H9 (cell line): ENCODE measurements around the gene PLCXD3. TPM values are rescaled to one million over a fixed set of nuclear protein-coding genes. Genes with fewer than 3 reads are reported as not detected.

Source experiments
- DNase-seq: peaks from one replicate; pipeline ENCODE4 v3.0.0-alpha.2; 2017
- H2AFZ ChIP-seq: one replicate; pipeline ENCODE4 v1.6.1; 2013; ENCODE audit warnings: mild to moderate bottlenecking, low read length, control low read depth, moderate library complexity
- H2AK5ac ChIP-seq: 2 replicates; pipeline ENCODE4 v1.6.1; 2013; ENCODE audit warnings: low read length, control low read depth, mixed read lengths; ENCODE audit not compliant: insufficient read length
- H2BK120ac ChIP-seq: one replicate; pipeline ENCODE4 v1.6.1; 2013; ENCODE audit warnings: low read depth, mild to moderate bottlenecking, low read length, control low read depth, inconsistent platforms; ENCODE audit not compliant: poor library complexity, severe bottlenecking
- H2BK12ac ChIP-seq: 2 replicates; pipeline ENCODE4 v1.6.1; 2013; ENCODE audit warnings: low read length, control low read depth, mixed read lengths, low read depth; ENCODE audit not compliant: insufficient read length
- H2BK15ac ChIP-seq: 2 replicates; pipeline ENCODE4 v1.6.1; 2013; ENCODE audit warnings: low read depth, low read length, control low read depth
- H2BK20ac ChIP-seq: one replicate; pipeline ENCODE4 v1.6.1; 2013; ENCODE audit warnings: low read depth, mild to moderate bottlenecking, low read length, control low read depth, inconsistent platforms; ENCODE audit not compliant: poor library complexity, severe bottlenecking
- H2BK5ac ChIP-seq: 2 replicates; pipeline ENCODE4 v1.6.1; 2013; ENCODE audit warnings: low read length, control low read depth, mixed read lengths; ENCODE audit not compliant: insufficient read length
- H3K14ac ChIP-seq: 2 replicates; pipeline ENCODE4 v1.6.1; 2013; ENCODE audit warnings: low read length, control low read depth; ENCODE audit not compliant: insufficient read depth
- H3K18ac ChIP-seq: 2 replicates; pipeline ENCODE4 v1.6.1; 2013; ENCODE audit warnings: low read depth, mild to moderate bottlenecking, mixed read lengths, low read length, control low read depth; ENCODE audit not compliant: insufficient read length
- H3K23ac ChIP-seq: 2 replicates; pipeline ENCODE4 v1.6.1; 2013; ENCODE audit warnings: low read length, control low read depth, mixed read lengths, low read depth; ENCODE audit not compliant: insufficient read length
- H3K23me2 ChIP-seq: 2 replicates; pipeline ENCODE4 v1.6.1; 2013; ENCODE audit warnings: low read depth, mild to moderate bottlenecking, mixed read lengths, low read length, control low read depth; ENCODE audit not compliant: insufficient read length, poor library complexity, severe bottlenecking
- H3K27ac ChIP-seq: 2 replicates; pipeline ENCODE4 v1.5.1; 2013; ENCODE audit warnings: low read length, control low read depth, mixed read lengths, low read depth; ENCODE audit not compliant: insufficient read length
- H3K27me3 ChIP-seq: 2 replicates; pipeline ENCODE4 v1.6.1; 2013; ENCODE audit warnings: low read length, control low read depth, inconsistent platforms; ENCODE audit not compliant: insufficient read depth
- H3K4ac ChIP-seq: 2 replicates; pipeline ENCODE4 v1.6.1; 2013; ENCODE audit warnings: low read depth, mild to moderate bottlenecking, control low read depth, inconsistent platforms, low read length, moderate library complexity
- H3K4me1 ChIP-seq: 2 replicates; pipeline ENCODE4 v1.6.1; 2013; ENCODE audit warnings: low read length, control low read depth, inconsistent platforms; ENCODE audit not compliant: insufficient read depth
- H3K4me2 ChIP-seq: 2 replicates; pipeline ENCODE4 v1.6.1; 2013; ENCODE audit warnings: low read length, control low read depth, mixed read lengths; ENCODE audit not compliant: insufficient read length, insufficient read depth
- H3K56ac ChIP-seq: 2 replicates; pipeline ENCODE4 v1.6.1; 2013; ENCODE audit warnings: low read depth, mild to moderate bottlenecking, mixed read lengths, low read length, control low read depth; ENCODE audit not compliant: insufficient read length
- H3K79me1 ChIP-seq: 2 replicates; pipeline ENCODE4 v1.6.1; 2013; ENCODE audit warnings: low read depth, mild to moderate bottlenecking, moderate library complexity, low read length, control low read depth, inconsistent platforms; ENCODE audit not compliant: insufficient read depth, poor library complexity, severe bottlenecking
- H3K79me2 ChIP-seq: 2 replicates; pipeline ENCODE4 v1.6.1; 2013; ENCODE audit warnings: low read length, control low read depth, inconsistent platforms; ENCODE audit not compliant: insufficient read depth
- H3K9ac ChIP-seq: 2 replicates; pipeline ENCODE4 v1.6.1; 2013; ENCODE audit warnings: low read length, control low read depth, mixed read lengths; ENCODE audit not compliant: insufficient read length; ENCODE audit errors: extremely low read depth
- H3K9me3 ChIP-seq: one replicate; pipeline ENCODE4 v1.6.1; 2013; ENCODE audit warnings: low read depth, low read length, inconsistent platforms; ENCODE audit not compliant: control insufficient read depth
- H3T11ph ChIP-seq: one replicate; pipeline ENCODE4 v1.6.1; 2013; ENCODE audit warnings: mild to moderate bottlenecking, low read length, control low read depth, inconsistent platforms
- H4K20me1 ChIP-seq: one replicate; pipeline ENCODE4 v1.6.1; 2013; ENCODE audit not compliant: control insufficient read depth, insufficient read length, insufficient read depth
- H4K5ac ChIP-seq: 2 replicates; pipeline ENCODE4 v1.6.1; 2013; ENCODE audit warnings: low read depth, mild to moderate bottlenecking, mixed read lengths, low read length, control low read depth; ENCODE audit not compliant: insufficient read length
- H4K8ac ChIP-seq: replicated peaks from 2 replicates; pipeline ENCODE4 v1.6.1; 2013; ENCODE audit warnings: low read length, control low read depth, mixed read lengths, low read depth; ENCODE audit not compliant: insufficient read length
- H4K91ac ChIP-seq: 2 replicates; pipeline ENCODE4 v1.6.1; 2013; ENCODE audit warnings: low read depth, mild to moderate bottlenecking, moderate library complexity, mixed read lengths, low read length, control low read depth; ENCODE audit not compliant: insufficient read length
- H3K27ac Mint-ChIP-seq, 3 experiments: 2 replicates in 2 of 3; 3 replicates in 1 of 3; pipeline ENCODE4 v1.8.0; 2020 to 2021; ENCODE audit warnings: mixed read lengths in 3 of 3, mild to moderate bottlenecking in 1 of 3, moderate library complexity in 1 of 3
- H3K27me3 Mint-ChIP-seq: 2 replicates; pipeline ENCODE4 v1.8.0; 2021; ENCODE audit warnings: low read depth, mild to moderate bottlenecking, moderate library complexity, mixed read lengths
- H3K36me3 Mint-ChIP-seq, 3 experiments: 2 replicates in 2 of 3; 3 replicates in 1 of 3; pipeline ENCODE4 v1.8.0; 2020 to 2021; ENCODE audit warnings: low read depth in 3 of 3, mixed read lengths in 3 of 3; ENCODE audit not compliant: insufficient read depth in 1 of 3
- H3K4me1 Mint-ChIP-seq, 2 experiments: 2 replicates each; pipeline ENCODE4 v1.8.0; 2020; ENCODE audit warnings: mixed read lengths in 2 of 2
- H3K4me3 Mint-ChIP-seq, 2 experiments: 2 replicates in 1 of 2; 3 replicates in 1 of 2; pipeline ENCODE4 v1.8.0; 2020 to 2021; ENCODE audit warnings: mild to moderate bottlenecking in 2 of 2, mixed read lengths in 2 of 2, moderate library complexity in 1 of 2
- H3K9me3 Mint-ChIP-seq, 2 experiments: 2 replicates in 1 of 2; 3 replicates in 1 of 2; pipeline ENCODE4 v1.8.0; 2020; ENCODE audit warnings: mild to moderate bottlenecking in 2 of 2, mixed read lengths in 2 of 2, moderate library complexity in 1 of 2
- CTCF ChIP-seq: fragments of 200-600 bp; sonication (generic); conservative IDR thresholded peaks from 3 replicates; pipeline ENCODE4 v1.8.0; 2021; ENCODE audit warnings: antibody characterized with exemption, mild to moderate bottlenecking
- WGBS: extraction: QIAGEN DNeasy Blood & Tissue Kit; methylation state at CpG from one replicate; pipeline ENCODE4 v1.1.7; 2013; ENCODE audit warnings: missing lambda C conversion rate, low lambda C conversion rate, mixed read lengths; ENCODE audit not compliant: insufficient read length; ENCODE audit errors: extremely low coverage; 5-methylcytosine and 5-hydroxymethylcytosine counted together
- total RNA-seq: library from RNA; stranded (reverse); gene quantifications from 2 replicates; pipeline ENCODE4 v1.2.1, GENCODE V29; 2021

PLCXD3 gene
- total RNA-seq, 1 experiment from 2014 or later, result not detected

GRCh38 chr5:41335596-41336181 lies 174.7 kb downstream of the PLCXD3 start:
- no peak overlapping the region for H3K9ac ChIP-seq
- H2BK20ac ChIP-seq, result no peak overlapping the region
- no peak overlapping the region for H2BK120ac ChIP-seq
- H2BK12ac ChIP-seq, result no peak overlapping the region
- no peaks in the 10 kb centered on the region for H4K20me1 ChIP-seq
- no peak overlapping the region for H3K23ac ChIP-seq
- peaks cover 3% of the 10 kb centered on the region; the same call in 1 of the 2 replicates for H3K4me1 ChIP-seq
- WGBS, result no CpG with 5 or more reads among the region's 4 CpGs
- H3K18ac ChIP-seq, result no peak overlapping the region
- no peak overlapping the region for H2AK5ac ChIP-seq
- Mint-ChIP-seq H3K9me3 (no peaks in the 10 kb centered on the region; a peak in 2 of 5 replicates), H3K27me3 (no peaks in the 10 kb centered on the region), H3K36me3 (no peaks in the 10 kb centered on the region), H3K4me1 (peaks cover 10 to 17% of the 10 kb centered on the region in 2 experiments), H3K4me3 (no peak overlapping the region), H3K27ac (no peak overlapping the region)
- no peak overlapping the region for H4K5ac ChIP-seq
- DNase-seq, result no peak
- no peak overlapping the region for H3K4ac ChIP-seq
- H2AFZ ChIP-seq, result no peak overlapping the region
- no peak overlapping the region for H2BK5ac ChIP-seq
- no peak overlapping the region for H4K91ac ChIP-seq
- TF ChIP-seq CTCF, result no peak
- no peak overlapping the region for H4K8ac ChIP-seq
- no peaks in the 10 kb centered on the region for H3K23me2 ChIP-seq
- no peak overlapping the region for H3T11ph ChIP-seq
- no peaks in the 10 kb centered on the region for H3K9me3 ChIP-seq
- H3K4me2 ChIP-seq, result no peak overlapping the region
- H3K79me2 ChIP-seq, result no peaks in the 10 kb centered on the region
- no peaks in the 10 kb centered on the region for H3K79me1 ChIP-seq
- no peak overlapping the region for H3K14ac ChIP-seq
- H3K56ac ChIP-seq, result no peak overlapping the region
- H2BK15ac ChIP-seq, result no peak overlapping the region
- H3K27me3 ChIP-seq, result no peaks in the 10 kb centered on the region
- H3K27ac ChIP-seq, result no peak overlapping the region
